ENCODE data around the gene RAE1.

RAE1 gene

GRCh38 chr20:57372157-57372556 is 21.1 kb downstream of the RAE1 start:
- no peak for DNase-seq (ENCODE audit: low read depth)
- no peak overlapping the region for H3K4me3 ChIP-seq (ENCODE audit: low read length)
- no peak for TF ChIP-seq CTCF (IDR thresholded peaks at IDR 0.05; ENCODE audit: insufficient read depth, low read depth, low read length, missing control alignments)

- DNase-seq (ENCODE audit: low read depth): no peak
- TF ChIP-seq CTCF (IDR thresholded peaks at IDR 0.05; ENCODE audit: insufficient read depth, low read depth, low read length, missing control alignments): no peak
- H3K4me3 ChIP-seq (ENCODE audit: low read length): no peak overlapping the region
These were observed 21.7 kb downstream of the RAE1 start for GRCh38 chr20:57372581-57373350.

- no peak overlapping the region for H3K4me3 ChIP-seq (ENCODE audit: low read length)
- no peak for DNase-seq (ENCODE audit: low read depth)
- TF ChIP-seq CTCF (IDR thresholded peaks at IDR 0.05; ENCODE audit: insufficient read depth, low read depth, low read length, missing control alignments): no peak
These were observed 23.4 kb downstream of the RAE1 start for GRCh38 chr20:57374343-57374930.

- no peak for TF ChIP-seq CTCF (IDR thresholded peaks at IDR 0.05; ENCODE audit: insufficient read depth, low read depth, low read length, missing control alignments)
- no peak for DNase-seq (ENCODE audit: low read depth)
- no peak overlapping the region for H3K4me3 ChIP-seq (ENCODE audit: low read length)
These were observed 24.0 kb downstream of the RAE1 start for GRCh38 chr20:57374931-57375651.

GRCh38 chr20:57375652-57376230 is 24.7 kb downstream of the RAE1 start:
- TF ChIP-seq CTCF (IDR thresholded peaks at IDR 0.05; ENCODE audit: insufficient read depth, low read depth, low read length, missing control alignments): no peak
- H3K4me3 ChIP-seq (ENCODE audit: low read length): no peak overlapping the region
- no peak for DNase-seq (ENCODE audit: low read depth)

GRCh38 chr20:57377350-57377749 is 26.3 kb downstream of the RAE1 start:
- TF ChIP-seq CTCF (IDR thresholded peaks at IDR 0.05; ENCODE audit: insufficient read depth, low read depth, low read length, missing control alignments): no peak
- no peak for DNase-seq (ENCODE audit: low read depth)
- H3K4me3 ChIP-seq (ENCODE audit: low read length): no peak overlapping the region
